Fibroblast of villous mesenchyme (primary cell): Measurements from ENCODE around the gene CIRBP. TPM values are rescaled to one million over a fixed set of nuclear protein-coding genes. Genes with fewer than 3 reads are reported as not detected.
A peak's percentile ranks its signal among the peaks of the same experiment; 100 is the strongest.
"Not testable (repeated sequence)": the region's sequence is repeated elsewhere in the genome, so short reads cannot be mapped to it uniquely, and the experiment has no call there.

ENCODE experiments used
- DNase-seq: peaks from one replicate; pipeline ENCODE4 v3.0.0-alpha.2; 2010; ENCODE audit warnings: low read depth
- H3K4me3 ChIP-seq: 2 replicates; pipeline ENCODE4 v1.5.1; 2011; ENCODE audit warnings: low read depth, mild to moderate bottlenecking, low read length
- CTCF ChIP-seq: IDR thresholded peaks from 2 replicates; pipeline ENCODE4 v1.5.1; 2012; ENCODE audit warnings: low read depth, mild to moderate bottlenecking, low read length; ENCODE audit not compliant: insufficient read depth
- total RNA-seq: library from RNA; depleted of rRNA; stranded (reverse); fragments of >200 nt; gene quantifications from 2 replicates; pipeline ENCODE4 v1.2.3, GENCODE V29; 2012

The CIRBP gene
- total RNA-seq, 1 donor: 85.5 TPM

- no peak overlapping the region for H3K4me3 ChIP-seq
- TF ChIP-seq CTCF: no peak
- no peak for DNase-seq
Measured at GRCh38 chr19:1245494-1246264, 23.5 kb upstream of the CIRBP start.

- not testable (repeated sequence) for DNase-seq, H3K4me3 ChIP-seq
Measured at GRCh38 chr19:1246265-1247087, 22.7 kb upstream of the CIRBP start.

- H3K4me3 ChIP-seq: peak overlapping the region; percentile 55
- TF ChIP-seq CTCF: no peak
- DNase-seq: no peak
Measured at GRCh38 chr19:1247748-1248138, 21.4 kb upstream of the CIRBP start.

- H3K4me3 ChIP-seq: peak within 1 kb of the TSS; percentile 75
- DNase-seq: peak; percentile 91
- TF ChIP-seq CTCF: peak; percentile 28
Measured at GRCh38 chr19:1248139-1248785, 20.9 kb upstream of the CIRBP start, which contains the start of gene MIDN. TSS of gene MIDN (plus strand) at chr19:1248583. CDS start at chr19:1250297, 1,714 bp downstream.

GRCh38 chr19:1248786-1249297 lies 20.3 kb upstream of the CIRBP start:
- peak overlapping the region; percentile 75 for H3K4me3 ChIP-seq
- TF ChIP-seq CTCF: peak; percentile 61
- DNase-seq: no peak

- TF ChIP-seq CTCF: no peak
- peak; percentile 96 for DNase-seq
- H3K4me3 ChIP-seq: peak overlapping the region; percentile 87
Measured at GRCh38 chr19:1249298-1249989, 19.7 kb upstream of the CIRBP start.
